Measurements from ENCODE around the gene ARL8B.
"Not testable (repeated sequence)": the region's sequence is repeated elsewhere in the genome, so short reads cannot be mapped to it uniquely, and the experiment has no call there.

Gene ARL8B

GRCh38 chr3:5145120-5145519 is 23.0 kb downstream of the ARL8B start:
- DNase-seq (ENCODE audit: low spot score), result no peak

- not testable (repeated sequence) for DNase-seq (ENCODE audit: low spot score)
Measured at GRCh38 chr3:5147152-5147551, 25.1 kb downstream of the ARL8B start.

- DNase-seq (ENCODE audit: low spot score), result no peak
Measured at GRCh38 chr3:5149306-5149880, 27.3 kb downstream of the ARL8B start.

- no peak for DNase-seq (ENCODE audit: low spot score)
Measured at GRCh38 chr3:5151586-5151985, 29.5 kb downstream of the ARL8B start.

GRCh38 chr3:5153074-5153473 is 31.0 kb downstream of the ARL8B start:
- no peak for DNase-seq (ENCODE audit: low spot score)

GRCh38 chr3:5155241-5155640 is 33.1 kb downstream of the ARL8B start:
- DNase-seq (ENCODE audit: low spot score), result no peak

- DNase-seq (ENCODE audit: low spot score), result no peak
Measured at GRCh38 chr3:5160321-5160720, 38.2 kb downstream of the ARL8B start.

GRCh38 chr3:5160940-5161858 is 39.1 kb downstream of the ARL8B start:
- no peak for DNase-seq (ENCODE audit: low spot score)

- no peak for DNase-seq (ENCODE audit: low spot score)
Measured at GRCh38 chr3:5162102-5162501, 40.0 kb downstream of the ARL8B start.

- DNase-seq (ENCODE audit: low spot score), result no peak
Measured at GRCh38 chr3:5165698-5166097, 43.6 kb downstream of the ARL8B start.

- DNase-seq (ENCODE audit: low spot score), result no peak
Measured at GRCh38 chr3:5166846-5167245, 44.8 kb downstream of the ARL8B start.

GRCh38 chr3:5168110-5168509 is 46.0 kb downstream of the ARL8B start:
- DNase-seq (ENCODE audit: low spot score), result no peak

- DNase-seq (ENCODE audit: low spot score), result no peak
Measured at GRCh38 chr3:5169807-5170206, 47.7 kb downstream of the ARL8B start.

- DNase-seq (ENCODE audit: low spot score), result no peak
Measured at GRCh38 chr3:5170975-5171374, 48.9 kb downstream of the ARL8B start.

GRCh38 chr3:5172018-5172417 is 49.9 kb downstream of the ARL8B start:
- no peak for DNase-seq (ENCODE audit: low spot score)

- DNase-seq (ENCODE audit: low spot score), result not testable (repeated sequence)
Measured at GRCh38 chr3:5179036-5179435, 56.9 kb downstream of the ARL8B start.

- no peak for DNase-seq (ENCODE audit: low spot score)
Measured at GRCh38 chr3:5181469-5182141, 59.5 kb downstream of the ARL8B start.

- DNase-seq (ENCODE audit: low spot score), result not testable (repeated sequence)
Measured at GRCh38 chr3:5183714-5184113, 61.6 kb downstream of the ARL8B start.

GRCh38 chr3:5184499-5184898 is 62.4 kb downstream of the ARL8B start:
- no peak for DNase-seq (ENCODE audit: low spot score)

GRCh38 chr3:5185093-5185673 is 63.1 kb downstream of the ARL8B start:
- no peak for DNase-seq (ENCODE audit: low spot score)

GRCh38 chr3:5186089-5186857 is 64.2 kb downstream of the ARL8B start:
- DNase-seq (ENCODE audit: low spot score), result no peak

GRCh38 chr3:5186858-5187155 is 64.7 kb downstream of the ARL8B start:
- DNase-seq (ENCODE audit: low spot score), result no peak
